Activated gamma-delta T cell treated with anti-CD3 and anti-CD28 coated beads, Interleukin-2, amount 50 U/mL, for 16 hours (primary cell): Measurements from ENCODE around the gene SF3A2.
"Not testable (repeated sequence)": the region's sequence is repeated elsewhere in the genome, so short reads cannot be mapped to it uniquely, and the experiment has no call there.

Source experiments
- DNase-seq: peaks from one replicate; pipeline ENCODE4 v3.0.0-alpha.2; 2020; ENCODE audit warnings: low read depth

The SF3A2 gene

GRCh38 chr19:2274931-2275535, 38.4 kb downstream of the SF3A2 start:
- DNase-seq = no peak

DNA sequence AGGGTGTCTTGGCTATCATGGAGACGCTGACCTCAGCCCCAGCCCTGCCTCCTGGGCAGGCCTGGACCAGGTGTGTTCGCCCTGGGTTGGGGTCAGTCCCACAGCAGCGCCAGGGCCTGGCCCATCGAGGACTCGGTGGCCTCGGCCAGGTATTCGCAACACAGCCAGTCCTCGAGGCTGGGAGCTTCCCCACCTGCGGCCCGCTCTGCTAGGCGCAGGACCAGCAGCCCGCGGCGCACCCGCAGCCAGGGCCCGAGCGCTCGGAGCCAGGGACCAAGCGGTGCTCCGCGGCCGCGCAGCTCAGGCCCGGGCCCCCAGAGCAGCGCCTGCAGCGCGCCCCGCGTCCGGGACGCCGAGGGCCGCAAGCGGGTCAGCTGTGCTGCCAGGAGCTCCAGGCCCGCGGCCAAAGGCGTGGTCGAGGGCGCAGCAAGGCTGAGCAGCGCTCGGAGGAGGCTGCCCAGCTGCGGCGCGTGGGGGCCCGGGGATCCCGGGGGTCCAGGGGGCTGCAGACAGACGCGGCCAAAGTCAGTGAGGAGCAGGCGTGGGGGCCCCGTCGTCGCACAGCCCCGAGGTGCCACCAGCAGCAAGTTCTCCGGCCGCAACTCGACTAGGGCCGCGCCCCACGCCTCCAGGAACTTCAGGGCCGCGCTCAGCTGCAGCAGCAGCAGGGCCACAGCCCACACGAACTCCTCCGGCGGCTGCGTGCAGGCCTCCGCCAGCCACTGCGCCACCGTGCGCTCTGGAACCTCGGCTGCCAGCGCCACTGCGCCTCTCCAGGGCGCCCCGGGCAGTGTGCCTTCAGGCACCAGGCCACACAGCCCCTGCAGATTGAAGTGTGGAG, 39.2 kb downstream of the SF3A2 start:
- no peak for DNase-seq

DNA sequence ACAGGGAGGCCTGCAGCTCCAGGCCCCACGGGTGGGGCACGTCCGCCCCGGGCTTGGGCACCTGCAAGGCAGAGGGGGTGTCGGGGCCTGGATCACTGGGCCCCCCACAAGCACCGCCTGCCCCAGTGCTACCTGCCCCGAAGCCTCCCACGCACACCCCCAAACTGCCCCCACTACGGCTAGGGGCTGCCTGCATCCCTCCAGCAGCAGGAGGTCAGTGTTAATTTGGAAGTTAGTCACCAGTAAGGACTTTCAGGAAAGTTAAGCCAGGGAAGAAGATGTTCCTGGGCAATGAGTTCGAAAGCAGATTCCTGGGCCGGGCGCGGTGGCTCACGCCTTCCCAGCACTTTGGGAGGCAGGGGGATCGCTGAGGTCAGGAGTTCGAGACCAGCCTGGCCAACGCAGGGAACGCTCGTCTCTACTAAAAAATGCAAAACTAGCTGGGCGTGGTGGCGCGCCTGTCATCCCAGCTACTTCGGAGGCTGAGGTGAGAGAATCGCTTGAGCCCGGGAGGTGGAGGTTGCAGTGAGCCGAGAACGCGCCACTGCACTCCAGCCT, 39.9 kb downstream of the SF3A2 start:
- DNase-seq = no peak

GRCh38 chr19:2277138-2277537, 40.5 kb downstream of the SF3A2 start:
- no peak for DNase-seq

- no peak for DNase-seq
Measured at GRCh38 chr19:2278459-2279158, 42.0 kb downstream of the SF3A2 start.

GRCh38 chr19:2280633-2281264, 44.1 kb downstream of the SF3A2 start:
- no peak for DNase-seq

- not testable (repeated sequence) for DNase-seq
Measured at GRCh38 chr19:2281265-2282061, 44.8 kb downstream of the SF3A2 start.

GRCh38 chr19:2282062-2282861, 45.6 kb downstream of the SF3A2 start, which contains the start of gene PEAK3:
Gene PEAK3 (minus strand): TSS chr19:2282175. CDS start chr19:2280931, 1,244 bp downstream.
- DNase-seq = no peak

DNA sequence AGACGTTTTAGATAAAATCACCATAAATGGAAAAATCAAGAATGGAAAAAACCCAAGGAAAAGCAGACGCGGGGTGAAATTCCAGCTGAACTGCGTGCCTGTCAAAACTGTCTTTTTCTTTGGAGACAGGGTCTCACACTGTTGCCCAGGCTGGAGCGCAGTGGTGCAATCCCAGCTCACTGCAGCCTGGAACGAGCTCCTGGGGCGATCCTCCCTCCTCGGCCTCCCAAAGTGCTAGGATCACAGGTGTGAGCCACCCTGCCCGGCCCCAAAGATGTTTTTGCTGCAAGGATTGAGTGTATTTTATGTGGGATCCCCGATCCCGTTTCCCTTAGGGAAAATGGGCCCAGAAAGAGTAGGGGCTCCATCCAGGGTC, 46.2 kb downstream of the SF3A2 start:
- DNase-seq = no peak

- no peak for DNase-seq
Measured at GRCh38 chr19:2283835-2284507, 47.3 kb downstream of the SF3A2 start.

DNA sequence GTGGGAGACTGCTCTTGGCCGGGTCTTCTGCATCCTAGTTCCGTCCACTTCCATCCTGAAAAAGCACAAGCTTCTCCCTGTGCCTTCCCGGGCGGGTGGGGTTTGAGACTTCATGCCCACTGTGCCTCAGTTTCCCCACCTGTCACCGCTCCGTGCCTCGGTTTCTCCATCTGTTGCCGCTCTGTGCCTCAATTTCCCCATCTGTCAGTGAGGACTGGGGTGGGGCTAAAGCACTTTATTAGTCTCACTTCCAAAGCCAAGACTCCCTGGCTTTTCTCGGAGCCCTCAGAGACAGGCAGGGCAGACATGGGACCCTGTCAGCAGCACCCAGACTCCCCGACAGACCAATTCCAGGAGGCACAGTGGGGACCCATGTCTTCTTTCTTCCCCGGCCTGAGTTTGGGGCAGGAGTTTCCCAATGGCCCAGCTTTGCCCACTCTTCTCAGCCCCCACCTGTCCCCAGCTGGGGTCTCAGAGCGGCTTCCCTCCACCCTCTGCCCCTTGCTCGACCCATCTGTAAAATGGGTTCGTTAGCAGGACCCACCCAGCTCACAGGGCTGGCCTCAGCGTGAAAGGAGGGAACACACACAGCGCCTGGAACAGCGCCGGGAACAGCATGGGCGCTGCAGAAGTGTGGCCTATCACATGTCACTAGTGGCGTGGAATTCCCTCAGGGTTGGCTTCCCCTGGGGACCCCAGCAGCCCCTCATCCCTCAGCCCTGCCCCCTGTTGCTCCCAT, 49.9 kb downstream of the SF3A2 start:
- no peak for DNase-seq

GRCh38 chr19:2287585-2288337, 51.1 kb downstream of the SF3A2 start:
- no peak for DNase-seq

- no peak for DNase-seq
Measured at GRCh38 chr19:2288338-2288817, 51.8 kb downstream of the SF3A2 start.

DNA sequence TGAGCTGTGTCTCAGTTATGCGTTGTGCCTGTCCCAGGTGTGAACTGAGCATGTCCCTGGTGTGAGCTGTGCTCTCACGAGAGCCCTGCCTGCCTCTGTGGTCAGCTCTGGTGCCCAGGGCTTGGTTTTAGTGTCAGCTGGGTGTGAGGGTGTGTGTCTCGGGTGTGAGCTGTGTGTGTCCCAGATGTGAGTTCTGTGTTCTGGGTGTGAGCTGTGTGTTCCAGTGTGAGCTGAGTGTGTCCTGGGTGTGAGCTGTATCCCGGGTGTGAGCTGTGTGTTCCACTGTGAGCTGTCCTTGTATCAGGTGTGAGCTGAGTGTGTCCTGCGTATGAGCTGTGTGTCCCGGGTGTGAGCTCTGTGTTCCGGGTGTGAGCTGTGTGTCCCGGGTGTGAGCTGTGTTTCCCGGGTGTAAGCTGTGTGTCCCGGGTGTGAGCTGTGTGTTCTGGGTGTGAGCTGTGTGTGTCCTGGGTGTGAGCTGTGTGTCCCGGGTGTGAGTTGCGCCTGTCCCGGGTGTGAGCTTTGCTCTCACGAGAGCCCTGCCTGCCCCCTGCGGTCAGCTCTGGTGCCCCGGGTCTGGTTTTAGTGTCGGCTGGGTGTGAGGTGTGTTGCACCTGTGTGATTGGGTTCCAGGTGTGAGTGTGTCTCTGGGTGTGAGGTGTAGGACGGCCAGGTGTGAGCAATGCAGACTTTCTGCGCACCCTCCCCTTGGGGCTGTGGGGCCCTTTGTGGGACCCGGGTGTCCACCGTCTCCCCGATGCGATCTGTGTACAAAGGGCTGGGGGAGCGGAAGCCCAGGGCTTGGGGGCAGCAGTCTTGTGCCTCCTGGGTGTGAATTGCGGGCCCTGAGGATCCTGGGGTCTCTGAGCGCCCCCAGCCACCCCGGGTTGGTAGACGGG, 52.4 kb downstream of the SF3A2 start:
- DNase-seq = no peak

DNA sequence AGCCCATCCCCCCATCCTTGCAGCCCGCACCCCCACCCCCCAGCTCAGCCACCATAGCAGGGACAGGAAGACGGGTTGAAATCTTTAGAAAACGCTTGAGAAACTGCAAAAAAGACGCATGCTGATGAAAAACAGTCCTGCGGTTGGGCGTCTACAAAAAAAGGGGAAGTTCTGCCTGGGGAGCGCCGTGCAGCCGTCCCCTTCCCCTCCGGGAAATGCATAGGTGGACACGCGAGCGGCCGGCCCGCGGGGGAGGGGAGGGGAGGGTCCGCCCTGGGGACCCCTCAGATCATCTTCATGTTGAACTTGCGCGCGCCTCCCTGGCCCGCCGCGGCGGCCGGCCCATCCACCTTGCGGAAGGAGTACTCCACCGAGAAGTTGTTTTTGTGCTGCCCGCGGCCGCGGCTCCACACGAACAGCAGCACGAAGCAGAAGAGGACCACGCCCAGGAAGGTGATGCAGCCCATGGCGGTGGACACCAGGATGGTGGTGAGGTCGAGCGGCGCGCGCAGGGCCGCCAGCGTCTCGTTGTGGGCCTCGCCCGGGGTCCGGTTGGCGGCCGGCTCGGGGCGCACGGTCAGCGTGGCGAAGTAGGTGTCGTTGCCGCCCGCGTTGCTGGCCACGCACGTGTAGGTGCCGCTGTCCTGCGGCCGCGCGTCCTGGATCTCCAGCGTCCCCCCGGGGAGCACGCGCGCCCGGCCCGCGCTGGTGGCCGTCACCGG, 53.3 kb downstream of the SF3A2 start:
- DNase-seq = no peak

DNA sequence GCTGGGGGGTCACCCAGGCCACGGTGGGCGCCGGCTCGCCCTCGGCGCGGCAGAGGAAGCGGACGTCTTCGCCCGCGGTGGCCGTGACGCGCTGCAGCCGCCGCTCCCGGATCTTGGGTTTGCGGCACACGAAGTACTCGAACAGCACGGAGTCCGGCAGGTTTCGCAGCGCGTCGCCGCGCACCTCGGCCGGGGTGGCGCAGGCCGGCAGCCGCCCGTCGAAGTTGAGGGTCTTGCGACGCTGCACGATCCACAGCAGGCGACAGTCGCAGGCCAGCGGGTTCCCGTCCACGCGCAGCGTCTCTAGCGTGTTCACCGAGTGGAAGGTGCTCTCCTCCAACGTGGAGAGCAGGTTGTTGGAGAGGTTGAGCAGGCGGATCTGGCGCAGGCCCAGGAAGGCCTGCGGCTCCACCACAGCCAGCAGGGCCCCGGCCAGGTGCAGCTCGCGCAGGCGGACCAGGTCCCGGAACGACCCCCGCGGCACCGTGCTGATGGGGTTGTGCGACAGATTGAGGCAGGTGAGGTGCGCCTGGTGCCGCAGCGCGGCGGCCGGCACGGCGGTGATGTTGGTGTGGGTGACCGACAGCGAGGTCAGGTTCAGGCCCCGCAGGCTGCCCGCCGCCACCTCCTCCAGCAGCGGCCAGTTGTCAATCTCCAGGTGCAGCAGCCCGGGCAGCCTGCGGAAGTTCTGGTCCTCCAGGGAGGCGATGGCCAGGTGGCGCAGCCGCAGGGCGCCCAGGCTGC, 54.0 kb downstream of the SF3A2 start:
- no peak for DNase-seq
